ENCODE results near the gene FAM117A.

FAM117A gene

DNA sequence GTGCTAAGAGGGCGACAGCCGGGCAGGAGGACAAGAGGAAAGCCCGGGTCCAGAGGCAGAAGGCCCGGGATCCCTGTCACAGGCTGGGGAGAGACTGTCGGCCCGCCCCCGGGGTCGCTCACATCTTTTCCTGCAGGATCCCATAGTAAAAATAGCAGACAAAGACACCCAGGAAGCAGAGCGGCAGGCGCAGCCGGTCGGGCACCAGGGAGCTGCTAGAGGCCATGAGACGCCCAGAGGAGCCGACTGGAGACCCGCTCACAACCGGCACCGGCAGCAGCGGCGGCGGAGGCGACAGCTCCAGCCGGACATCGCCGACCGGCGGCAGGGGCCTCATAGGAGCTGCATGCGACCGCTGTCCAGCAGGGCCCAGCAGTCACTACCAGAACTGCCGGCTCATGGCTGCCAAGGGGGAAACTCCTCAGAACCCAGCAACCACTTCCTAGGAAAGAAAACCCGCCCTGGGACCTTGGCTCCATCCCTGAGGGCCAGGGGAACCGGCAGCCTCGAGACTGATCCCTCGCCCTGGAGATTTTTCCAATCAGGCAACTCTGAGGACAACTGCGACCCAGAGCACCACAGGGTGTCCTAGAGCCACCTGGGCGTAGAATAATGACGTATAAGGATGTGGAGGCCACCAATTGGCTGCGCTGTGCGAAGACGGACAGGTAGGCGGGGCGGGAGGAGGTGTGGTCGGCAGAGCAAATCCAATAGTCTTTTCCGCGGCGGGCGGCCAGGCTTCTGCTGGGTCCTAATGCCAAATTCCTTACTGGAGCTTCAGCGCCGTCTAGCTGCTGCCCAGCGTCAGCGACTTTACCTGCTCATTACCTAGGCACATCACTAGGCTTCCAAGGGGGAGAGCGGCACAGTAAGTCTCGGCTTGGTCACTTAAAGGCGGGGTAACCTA is 56.1 kb downstream of the FAM117A start, which contains the start of gene SLC35B1:
Gene SLC35B1, minus strand, starts transcription at position 357 of the 907 bp plus-strand sequence. Its CDS starts 131 bp downstream, at position 226.
- DNase-seq (ENCODE audit: low read depth), result peak; percentile 94

DNA sequence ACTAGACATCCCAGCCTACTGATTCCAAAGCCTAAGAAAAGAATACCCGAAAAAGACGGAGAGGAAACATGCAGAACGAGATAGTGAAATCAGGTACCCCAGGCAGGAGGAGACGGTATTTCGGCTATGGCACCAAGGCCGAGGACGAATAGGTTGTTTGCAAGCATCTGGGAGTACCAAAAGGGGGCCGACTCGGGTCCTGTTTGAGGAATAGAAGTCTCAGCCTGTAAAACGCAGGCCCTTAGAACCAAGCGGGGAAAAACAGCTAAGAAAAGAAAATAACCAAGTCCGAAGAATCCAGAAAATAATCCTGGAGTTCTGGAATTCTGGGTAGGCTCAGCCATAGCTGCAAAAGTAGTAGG is 56.7 kb downstream of the FAM117A start:
- DNase-seq (ENCODE audit: low read depth), result no peak

DNA sequence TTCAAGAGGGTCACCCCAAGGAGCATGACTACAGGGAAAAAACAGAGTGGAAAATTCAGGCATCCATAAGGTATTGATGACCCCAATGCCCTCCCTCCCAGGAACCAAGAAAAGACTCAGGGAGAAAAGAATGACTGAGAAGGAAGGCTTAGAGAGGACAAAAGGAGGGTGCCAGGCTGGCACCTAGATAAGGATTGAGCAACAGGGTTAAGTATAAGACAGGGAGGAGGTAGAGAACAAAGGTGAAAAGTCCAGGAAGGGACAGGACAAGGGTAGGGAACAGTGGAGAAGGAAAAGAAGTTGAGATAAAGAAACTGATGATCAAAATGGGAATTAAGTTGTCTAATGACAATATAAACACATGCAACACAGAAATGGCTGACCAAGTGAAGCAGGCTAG is 58.7 kb downstream of the FAM117A start:
- DNase-seq (ENCODE audit: low read depth), result no peak

DNA sequence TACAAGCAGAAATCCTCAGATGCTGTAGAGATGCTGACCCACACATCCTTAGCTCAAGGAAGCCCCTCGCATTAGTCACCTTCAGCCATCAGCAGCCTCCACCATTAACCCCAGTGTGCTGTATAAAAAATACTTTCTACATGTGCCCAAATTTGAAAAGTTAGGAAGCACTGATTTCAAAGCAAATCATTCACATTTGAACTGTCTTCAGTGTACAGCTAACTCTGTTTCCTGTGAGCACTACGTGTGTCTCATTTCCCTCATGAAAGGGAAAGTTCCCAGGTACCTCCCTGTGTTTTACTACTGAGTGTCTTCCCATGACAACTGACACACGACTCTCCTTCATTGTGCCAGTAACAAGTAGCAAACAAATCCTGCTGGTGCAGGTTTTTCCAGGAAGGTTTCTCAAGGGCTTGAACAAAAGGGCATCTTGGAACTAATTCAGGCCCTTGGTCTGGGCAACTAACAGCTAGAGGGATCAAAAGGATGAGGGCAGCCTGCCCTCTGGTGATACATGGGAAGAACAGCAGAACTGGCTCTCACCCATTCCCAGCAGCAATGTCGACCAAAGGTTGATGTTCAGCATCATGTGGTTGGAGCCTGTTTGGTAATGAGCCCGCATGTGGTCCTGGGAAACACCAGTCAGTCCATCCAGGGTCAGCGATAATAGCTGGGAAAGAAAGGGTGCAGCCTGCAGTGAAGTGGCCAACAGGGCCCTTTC is 60.2 kb downstream of the FAM117A start:
- no peak for DNase-seq (ENCODE audit: low read depth)

DNA sequence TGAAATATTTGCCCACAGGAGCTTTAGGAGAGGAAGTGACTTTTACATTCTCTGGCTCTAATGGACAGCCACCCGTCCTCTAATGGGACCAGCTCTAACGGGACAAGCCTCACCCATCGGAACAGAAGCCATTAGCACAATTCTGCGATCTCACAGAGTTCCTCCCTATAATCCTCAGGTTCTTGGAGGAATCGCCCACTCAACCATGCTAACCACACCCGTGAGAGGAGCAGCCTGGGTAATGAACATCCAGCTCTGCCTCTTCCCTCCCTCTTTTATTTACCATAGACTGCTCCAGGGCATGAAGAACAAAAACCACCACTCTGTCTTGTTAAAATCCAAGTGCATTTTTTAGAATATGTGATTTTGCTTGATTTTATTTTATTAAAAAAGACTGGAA is 63.0 kb downstream of the FAM117A start:
- DNase-seq (ENCODE audit: low read depth), result no peak

DNA sequence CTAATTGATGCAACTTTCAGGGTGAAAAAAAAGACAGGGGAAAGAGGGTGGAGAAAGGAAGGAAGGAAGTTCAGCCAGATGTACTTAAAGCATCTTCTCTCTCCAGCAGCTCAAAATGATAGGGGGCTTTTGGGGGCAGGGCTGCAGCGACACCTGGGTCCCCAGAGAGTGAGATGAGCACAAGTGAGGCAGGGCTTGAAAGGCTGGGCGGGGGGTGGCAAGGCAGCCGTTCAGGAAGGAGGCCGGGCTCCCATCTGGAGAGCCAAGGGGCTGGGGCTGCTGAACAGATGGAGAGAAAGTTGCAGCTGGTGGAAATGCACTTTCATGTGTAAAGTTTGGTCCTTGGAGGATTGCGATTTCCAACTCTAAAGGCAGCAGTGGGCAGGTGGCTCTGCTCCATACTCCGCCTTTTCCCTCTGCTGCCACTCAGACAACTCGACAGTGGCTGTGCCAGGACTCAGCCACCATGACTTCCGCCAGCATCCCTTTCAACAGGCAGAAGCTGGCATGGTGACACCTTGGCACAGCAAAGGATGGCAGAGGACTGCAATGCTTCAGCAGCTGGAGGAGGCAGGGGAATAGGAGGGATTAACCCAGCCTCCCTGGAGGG is 63.9 kb downstream of the FAM117A start:
- DNase-seq (ENCODE audit: low read depth), result no peak

DNA sequence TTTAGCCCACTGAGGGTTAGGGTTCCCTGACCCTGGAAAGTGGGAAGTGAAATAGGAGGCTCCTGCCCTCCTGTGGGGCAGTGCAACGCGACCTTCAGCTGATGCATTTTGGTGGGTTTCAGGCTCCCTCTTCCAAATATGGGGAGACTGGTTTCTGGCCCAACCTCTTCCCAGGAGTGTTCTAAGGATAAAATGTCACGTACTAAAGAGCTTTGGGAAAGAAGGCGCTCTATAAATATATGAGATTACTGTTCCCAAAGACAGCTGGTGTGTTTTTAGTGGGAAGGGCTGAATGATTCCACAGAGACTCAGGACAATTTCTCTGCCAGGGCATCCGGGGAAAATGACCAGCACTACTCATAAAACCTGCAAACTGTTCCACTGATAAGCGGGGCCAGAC is 65.9 kb downstream of the FAM117A start:
- DNase-seq (ENCODE audit: low read depth), result no peak

DNA sequence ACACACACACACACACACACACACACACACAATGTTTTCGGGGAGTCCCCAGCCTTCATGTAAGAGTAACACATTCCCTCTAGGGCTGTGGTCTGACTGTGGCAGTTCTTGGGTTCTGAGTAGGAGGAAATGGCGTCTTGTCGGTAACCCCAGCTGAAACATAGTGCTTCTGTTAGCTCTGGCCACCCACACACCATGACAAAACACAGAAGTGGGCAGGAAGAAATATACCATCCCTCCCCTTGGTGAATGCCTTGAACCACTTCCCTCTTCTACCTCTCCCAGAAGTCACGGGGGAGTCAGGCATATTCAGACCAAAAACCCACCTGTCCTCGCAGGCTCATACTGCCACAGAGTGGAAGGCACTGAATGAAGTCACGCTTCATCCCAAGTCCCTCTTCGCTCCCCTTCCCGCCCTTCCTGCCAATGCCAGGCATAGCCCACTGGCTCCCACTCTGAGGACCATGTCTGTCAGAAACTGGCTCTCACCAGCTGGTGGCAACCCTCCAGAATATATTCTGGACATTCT is 67.6 kb downstream of the FAM117A start:
- no peak for DNase-seq (ENCODE audit: low read depth)

DNA sequence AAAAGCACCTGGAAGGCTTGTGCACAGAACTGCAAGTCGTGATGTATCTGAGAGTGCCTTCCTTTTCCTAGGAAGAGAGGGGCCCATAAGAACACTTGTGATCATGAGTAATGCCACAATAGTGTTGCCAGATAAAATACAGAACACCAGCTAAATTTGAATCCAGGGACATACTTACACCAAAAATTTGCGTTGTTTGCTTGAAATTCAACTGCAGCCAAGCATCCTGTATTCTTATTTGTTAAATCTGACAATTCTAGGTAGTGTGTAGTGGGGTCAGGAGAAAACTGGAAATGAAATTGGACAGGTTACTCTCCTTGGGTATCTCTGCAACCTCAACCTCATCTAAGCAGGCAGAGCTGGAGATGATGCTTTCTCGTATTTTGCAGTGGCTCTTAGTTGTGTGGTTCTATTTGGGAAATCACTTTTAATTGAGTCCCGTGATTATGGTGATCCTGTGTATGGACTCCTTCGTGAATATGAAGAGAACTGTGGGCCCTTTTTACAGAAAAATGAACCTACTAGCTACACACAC is 68.2 kb downstream of the FAM117A start:
- no peak for DNase-seq (ENCODE audit: low read depth)

DNA sequence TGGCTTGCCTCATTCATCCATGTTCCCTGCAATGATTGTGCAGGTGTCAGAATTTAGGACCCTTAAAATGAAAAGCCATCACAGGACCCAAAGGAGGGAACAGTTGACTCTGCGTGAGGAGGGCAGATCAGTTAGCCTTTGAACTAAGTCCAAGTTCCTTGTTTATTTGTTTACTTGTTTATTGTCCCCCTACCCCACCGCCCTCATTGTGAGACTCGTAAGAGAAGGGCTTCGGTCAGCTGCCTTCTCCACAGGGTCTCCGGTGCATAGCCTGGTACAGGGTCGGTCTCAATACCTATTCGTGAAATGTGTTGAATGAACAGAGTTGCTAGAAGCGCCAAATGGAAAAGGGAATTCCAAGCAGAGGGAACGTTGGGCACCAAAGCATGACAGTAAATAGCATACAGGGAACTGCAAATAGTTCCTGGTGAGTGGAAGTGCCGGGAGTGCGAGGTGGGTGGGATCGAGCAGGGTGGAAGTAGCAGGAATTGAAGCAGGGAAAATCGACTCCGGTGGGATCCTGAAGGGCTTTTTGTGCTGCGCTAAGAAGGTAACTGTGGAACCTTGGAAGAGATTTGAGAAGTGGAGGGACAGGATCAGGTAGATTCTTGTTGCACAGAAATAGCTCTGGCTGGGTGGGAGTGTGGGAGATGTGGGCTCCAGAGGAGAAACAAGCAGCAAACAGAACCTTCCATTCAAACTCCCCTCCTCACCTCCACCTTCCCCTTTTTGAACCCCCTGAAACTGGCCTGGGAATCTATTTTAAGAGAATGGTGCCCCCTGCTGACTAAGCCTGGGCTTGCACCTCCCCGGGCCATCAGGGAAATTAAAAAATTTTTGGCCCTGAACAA is 68.9 kb downstream of the FAM117A start:
- DNase-seq (ENCODE audit: low read depth), result no peak

DNA sequence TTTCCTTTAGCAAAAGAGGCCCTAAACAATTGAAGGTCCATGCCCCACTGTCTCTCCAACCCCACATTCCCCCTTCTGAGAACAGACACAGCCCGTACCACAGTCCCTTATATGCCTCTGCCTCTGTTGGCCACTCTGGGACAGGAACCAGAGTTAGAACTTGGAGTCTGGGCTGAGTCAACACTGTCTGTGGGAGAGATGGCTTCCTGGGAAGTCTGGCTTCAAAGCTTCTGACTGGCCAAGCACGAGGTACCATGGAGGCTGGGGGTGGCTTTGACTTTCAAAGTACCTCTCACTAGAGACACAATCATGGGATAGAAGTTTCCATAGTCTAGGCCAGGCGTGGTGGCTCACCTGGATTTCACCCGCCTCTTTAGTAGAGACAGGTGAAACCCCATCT is 71.2 kb downstream of the FAM117A start:
- no peak for DNase-seq (ENCODE audit: low read depth)

DNA sequence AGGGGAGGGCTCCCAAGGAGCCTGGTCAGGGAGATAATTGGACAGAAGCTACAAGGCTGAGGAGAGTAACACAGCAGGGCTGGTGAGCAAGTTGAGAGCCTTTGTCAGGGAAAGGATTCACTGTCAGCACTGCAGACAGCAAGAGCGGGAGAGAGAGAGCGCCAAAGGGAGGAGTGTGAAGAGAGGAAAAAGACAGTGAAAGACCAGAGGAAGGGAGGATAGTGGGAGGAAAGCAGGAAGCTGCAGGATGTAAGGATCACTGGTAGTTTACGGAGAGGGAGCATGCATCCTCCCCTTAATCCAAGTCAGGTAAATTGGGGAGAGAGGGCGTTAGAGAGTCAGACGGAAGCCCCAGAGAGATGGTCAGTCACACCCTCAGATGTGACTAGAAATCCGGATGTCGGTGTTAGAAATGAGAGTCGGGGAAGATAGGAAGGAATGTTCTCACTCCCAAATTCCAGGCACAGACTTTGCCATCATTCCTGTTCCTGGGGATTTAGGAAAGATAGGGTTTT is 72.2 kb downstream of the FAM117A start:
- no peak for DNase-seq (ENCODE audit: low read depth)

DNA sequence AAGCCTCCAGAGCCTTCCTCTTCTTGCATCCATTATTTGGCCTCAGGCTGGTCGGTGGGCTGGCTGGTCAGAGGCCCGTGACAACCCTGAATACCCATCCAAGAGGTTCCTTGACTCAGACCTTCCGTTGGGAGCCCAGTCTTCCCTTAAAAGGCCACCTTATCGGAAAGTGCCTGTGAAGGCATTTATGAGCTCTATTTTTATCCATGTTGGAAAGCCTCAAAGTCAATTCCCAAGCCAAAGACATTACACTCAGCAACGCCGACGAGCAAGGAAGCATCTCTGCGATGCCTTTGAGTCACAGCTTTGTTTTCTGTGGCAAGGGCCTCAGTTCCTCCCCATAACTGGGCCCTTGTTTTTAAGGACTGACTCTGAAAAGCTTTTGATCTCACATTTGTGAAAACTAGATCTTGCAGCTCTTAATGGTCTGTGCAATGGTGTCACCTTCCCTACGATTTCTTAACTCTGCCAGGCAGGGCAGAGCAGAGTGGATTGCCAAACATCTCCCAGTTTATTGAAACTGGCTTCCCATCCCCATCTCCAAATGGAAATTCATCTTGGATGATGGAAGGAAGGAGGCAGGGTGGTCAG is 72.8 kb downstream of the FAM117A start:
- no peak for DNase-seq (ENCODE audit: low read depth)

DNA sequence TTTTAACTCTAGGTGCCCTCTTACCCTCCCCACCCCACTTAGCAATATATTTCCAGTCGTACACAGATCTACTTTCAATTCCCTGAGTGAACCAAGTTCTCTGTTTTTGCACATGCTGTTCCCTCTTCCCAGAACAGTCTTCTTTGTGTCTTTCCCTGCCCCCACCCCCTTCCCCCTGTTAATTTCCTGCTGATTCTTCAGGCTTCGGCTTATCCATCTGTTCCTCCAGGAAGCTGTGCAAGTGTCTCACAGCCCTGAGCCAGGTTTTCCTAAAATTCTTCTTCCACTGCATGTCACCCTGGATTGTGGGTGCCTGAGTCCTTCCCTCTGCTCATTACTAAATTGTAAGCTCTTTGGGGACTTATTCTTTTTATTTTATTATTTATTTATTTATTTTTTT is 73.7 kb downstream of the FAM117A start:
- DNase-seq (ENCODE audit: low read depth), result no peak

DNA sequence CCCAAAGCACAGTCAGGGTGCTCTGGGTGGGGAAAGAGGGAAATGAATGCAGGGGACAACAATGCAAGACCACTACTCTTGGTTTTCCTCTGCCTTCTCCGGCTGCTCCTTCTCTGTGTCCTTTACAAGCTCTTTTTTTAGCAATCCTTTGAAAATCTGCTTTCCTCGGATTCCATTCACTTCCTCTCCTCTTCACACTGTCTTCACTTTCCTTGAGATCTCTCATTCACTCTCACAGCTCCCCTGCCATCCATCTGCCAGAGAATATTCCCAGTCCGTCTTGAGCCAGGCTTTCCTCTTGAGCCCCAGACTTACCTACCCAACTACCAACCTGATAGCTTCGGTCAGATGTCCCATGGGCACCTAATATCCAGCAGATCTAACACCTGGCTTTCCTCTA is 75.1 kb downstream of the FAM117A start:
- DNase-seq (ENCODE audit: low read depth), result no peak

DNA sequence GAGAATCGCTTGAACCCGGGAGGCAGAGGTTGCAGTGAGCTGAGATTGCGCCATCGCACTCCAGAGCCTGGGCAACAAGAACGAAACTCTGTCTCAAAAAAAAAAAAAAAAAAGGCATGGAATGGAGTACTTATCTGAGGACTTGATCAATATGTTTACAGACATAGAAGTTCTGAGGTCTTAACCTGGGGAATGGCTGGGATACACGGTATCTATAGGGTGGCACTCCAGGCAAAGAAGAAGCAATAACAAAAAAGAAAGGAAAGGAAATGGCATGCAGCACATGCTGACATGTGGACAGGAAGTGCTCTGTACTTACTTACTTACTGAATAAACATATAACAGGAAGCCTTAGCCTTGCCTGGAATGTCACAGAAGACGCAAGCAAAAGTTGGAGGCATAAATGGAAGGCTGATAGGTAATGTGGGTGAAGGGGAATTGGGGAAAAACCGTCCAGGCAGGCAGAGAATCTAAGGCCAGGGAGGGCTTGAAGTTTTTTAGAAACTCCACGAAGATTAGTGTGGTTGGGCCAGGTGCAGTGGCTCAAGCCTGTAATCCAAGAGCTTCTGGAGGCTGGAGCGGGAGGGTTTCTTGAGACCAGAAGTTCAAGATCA is 75.9 kb downstream of the FAM117A start:
- no peak for DNase-seq (ENCODE audit: low read depth)

DNA sequence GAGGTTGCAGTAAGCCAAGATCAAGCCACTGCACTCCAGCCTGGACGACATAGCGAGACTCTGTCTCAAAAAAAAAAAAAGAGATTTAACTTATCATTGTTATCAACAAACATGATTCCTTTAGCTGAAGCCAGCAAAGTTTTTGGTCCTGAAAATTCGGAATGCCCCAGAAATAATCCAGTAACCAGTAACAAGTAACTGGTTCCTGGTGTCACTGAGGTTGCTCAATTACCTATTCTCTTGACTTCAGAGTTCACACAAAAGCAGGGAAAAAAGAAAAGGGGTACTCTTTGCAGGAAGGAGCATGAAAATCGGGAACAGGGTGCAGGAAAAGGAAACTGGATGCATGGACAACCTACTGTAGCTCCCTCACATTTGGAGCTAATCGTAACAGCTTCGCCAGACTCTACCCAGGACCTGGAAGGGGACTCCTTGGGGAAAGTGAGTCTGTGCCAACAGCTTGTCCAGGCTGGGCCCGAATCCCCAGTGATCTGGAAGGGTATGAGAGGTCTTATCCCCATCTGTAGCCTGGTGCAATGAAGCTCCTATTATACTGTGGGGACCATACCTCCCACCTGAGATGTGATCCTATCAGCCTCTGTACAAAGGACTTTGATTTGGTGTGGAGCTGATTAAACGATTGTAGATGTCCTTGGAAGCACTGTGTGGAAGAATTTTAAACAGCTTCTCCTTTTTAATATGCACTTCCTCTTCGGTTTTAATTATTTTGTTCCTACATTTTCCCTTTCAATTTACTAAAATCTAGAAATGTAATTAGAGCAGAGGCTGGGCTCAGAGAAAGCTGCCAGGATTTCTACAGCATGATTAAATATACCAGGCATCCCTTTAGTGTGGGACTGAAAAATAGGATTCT is 82.6 kb downstream of the FAM117A start:
- no peak for DNase-seq (ENCODE audit: low read depth)

DNA sequence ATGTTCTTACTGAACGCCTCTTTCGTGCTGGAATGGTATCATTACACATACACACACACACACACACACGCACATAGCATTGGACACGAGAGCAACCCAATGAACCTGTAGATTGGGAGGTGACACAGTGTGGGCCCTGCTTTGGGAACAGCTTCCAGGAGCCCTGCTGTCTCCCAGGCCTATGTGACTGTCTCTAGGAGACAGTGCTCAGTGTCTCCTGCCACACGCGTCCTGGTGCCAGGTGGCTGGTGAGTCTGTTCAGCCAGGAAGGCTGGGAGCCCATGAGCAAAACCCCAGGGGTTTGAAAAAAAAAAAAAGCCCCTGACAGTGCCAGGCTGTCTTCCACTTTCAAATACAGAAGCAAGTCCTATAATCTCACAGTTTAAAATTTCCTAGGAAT is 83.6 kb downstream of the FAM117A start:
- DNase-seq (ENCODE audit: low read depth), result no peak
